ENCODE data around the gene SPINK1.
"Not testable (repeated sequence)": the region's sequence is repeated elsewhere in the genome, so short reads cannot be mapped to it uniquely, and the experiment has no call there.

The SPINK1 gene

GRCh38 chr5:147836439-147836838 is 5.0 kb upstream of the SPINK1 start:
- H3K4me1 Mint-ChIP-seq (ENCODE audit: low read depth), result no peaks in the 10 kb centered on the region
- peaks cover 9% of the 10 kb centered on the region for H3K27me3 Mint-ChIP-seq (ENCODE audit: low read depth)
- H3K4me3 Mint-ChIP-seq, result no peak overlapping the region
- no peaks in the 10 kb centered on the region for H3K36me3 Mint-ChIP-seq (ENCODE audit: low read depth)
- H3K27ac Mint-ChIP-seq, result no peak overlapping the region
- H3K9me3 Mint-ChIP-seq, result no peaks in the 10 kb centered on the region

- H3K27ac Mint-ChIP-seq, result no peak overlapping the region
- no peaks in the 10 kb centered on the region for H3K9me3 Mint-ChIP-seq
- H3K4me1 Mint-ChIP-seq (ENCODE audit: low read depth), result no peaks in the 10 kb centered on the region
- H3K4me3 Mint-ChIP-seq, result no peak overlapping the region
- H3K36me3 Mint-ChIP-seq (ENCODE audit: low read depth), result no peaks in the 10 kb centered on the region
- peaks cover 9% of the 10 kb centered on the region for H3K27me3 Mint-ChIP-seq (ENCODE audit: low read depth)
These were observed 3.9 kb upstream of the SPINK1 start for GRCh38 chr5:147835386-147835798.

- Mint-ChIP-seq H3K4me3 (no peak overlapping the region), H3K4me1 (ENCODE audit: low read depth) (no peaks in the 10 kb centered on the region), H3K27ac (no peak overlapping the region), H3K36me3 (ENCODE audit: low read depth) (no peaks in the 10 kb centered on the region), H3K27me3 (ENCODE audit: low read depth) (peaks cover 18% of the 10 kb centered on the region), H3K9me3 (no peaks in the 10 kb centered on the region)
These were observed 1.1 kb upstream of the SPINK1 start for GRCh38 chr5:147832541-147832940.

- Mint-ChIP-seq H3K36me3 (ENCODE audit: low read depth) (no peaks in the 10 kb centered on the region), H3K27ac (no peak overlapping the region), H3K4me3 (no peak overlapping the region), H3K9me3 (no peaks in the 10 kb centered on the region), H3K4me1 (ENCODE audit: low read depth) (no peaks in the 10 kb centered on the region), H3K27me3 (ENCODE audit: low read depth) (peaks cover 18% of the 10 kb centered on the region)
These were observed 1.4 kb downstream of the SPINK1 start for GRCh38 chr5:147830035-147830434.

- H3K36me3 Mint-ChIP-seq (ENCODE audit: low read depth); H3K4me1 Mint-ChIP-seq (ENCODE audit: low read depth); H3K4me3 Mint-ChIP-seq; H3K9me3 Mint-ChIP-seq; H3K27ac Mint-ChIP-seq: not testable (repeated sequence)
- H3K27me3 Mint-ChIP-seq (ENCODE audit: low read depth), result peaks cover 13% of the 10 kb centered on the region
These were observed 4.5 kb downstream of the SPINK1 start for GRCh38 chr5:147827017-147827416.

- no peak overlapping the region for H3K4me3 Mint-ChIP-seq
- no peak overlapping the region for H3K27ac Mint-ChIP-seq
- no peaks in the 10 kb centered on the region for H3K36me3 Mint-ChIP-seq (ENCODE audit: low read depth)
- H3K27me3 Mint-ChIP-seq (ENCODE audit: low read depth), result peaks cover 13% of the 10 kb centered on the region
- H3K4me1 Mint-ChIP-seq (ENCODE audit: low read depth), result no peaks in the 10 kb centered on the region
- no peaks in the 10 kb centered on the region for H3K9me3 Mint-ChIP-seq
These were observed 5.1 kb downstream of the SPINK1 start for GRCh38 chr5:147826361-147826760.

GRCh38 chr5:147822686-147823491 is 8.6 kb downstream of the SPINK1 start:
- Mint-ChIP-seq H3K9me3 (no peaks in the 10 kb centered on the region), H3K27me3 (ENCODE audit: low read depth) (peaks cover 14% of the 10 kb centered on the region), H3K4me1 (ENCODE audit: low read depth) (no peaks in the 10 kb centered on the region), H3K27ac (no peak overlapping the region), H3K36me3 (ENCODE audit: low read depth) (no peaks in the 10 kb centered on the region), H3K4me3 (no peak overlapping the region)

- not testable (repeated sequence) for H3K4me3 Mint-ChIP-seq; H3K4me1 Mint-ChIP-seq (ENCODE audit: low read depth); H3K9me3 Mint-ChIP-seq; H3K27ac Mint-ChIP-seq; H3K36me3 Mint-ChIP-seq (ENCODE audit: low read depth)
- H3K27me3 Mint-ChIP-seq (ENCODE audit: low read depth), result peaks cover 17% of the 10 kb centered on the region
These were observed 9.2 kb downstream of the SPINK1 start for GRCh38 chr5:147822222-147822621.

- no peaks in the 10 kb centered on the region for H3K4me1 Mint-ChIP-seq (ENCODE audit: low read depth)
- no peaks in the 10 kb centered on the region for H3K36me3 Mint-ChIP-seq (ENCODE audit: low read depth)
- H3K4me3 Mint-ChIP-seq, result no peak overlapping the region
- peaks cover 20% of the 10 kb centered on the region for H3K27me3 Mint-ChIP-seq (ENCODE audit: low read depth)
- no peaks in the 10 kb centered on the region for H3K9me3 Mint-ChIP-seq
- H3K27ac Mint-ChIP-seq, result no peak overlapping the region
These were observed 9.7 kb downstream of the SPINK1 start for GRCh38 chr5:147821766-147822165.

- no peaks in the 10 kb centered on the region for H3K4me1 Mint-ChIP-seq (ENCODE audit: low read depth)
- H3K9me3 Mint-ChIP-seq, result no peaks in the 10 kb centered on the region
- peaks cover 20% of the 10 kb centered on the region for H3K27me3 Mint-ChIP-seq (ENCODE audit: low read depth)
- no peaks in the 10 kb centered on the region for H3K36me3 Mint-ChIP-seq (ENCODE audit: low read depth)
- no peak overlapping the region for H3K4me3 Mint-ChIP-seq
- no peak overlapping the region for H3K27ac Mint-ChIP-seq
These were observed 12.2 kb downstream of the SPINK1 start for GRCh38 chr5:147819261-147819770.

- Mint-ChIP-seq H3K4me1 (ENCODE audit: low read depth) (no peaks in the 10 kb centered on the region), H3K4me3 (no peak overlapping the region), H3K27ac (no peak overlapping the region), H3K9me3 (no peaks in the 10 kb centered on the region), H3K27me3 (ENCODE audit: low read depth) (peaks cover 20% of the 10 kb centered on the region), H3K36me3 (ENCODE audit: low read depth) (no peaks in the 10 kb centered on the region)
These were observed 13.2 kb downstream of the SPINK1 start for GRCh38 chr5:147818290-147818689.

GRCh38 chr5:147813696-147814095 is 17.8 kb downstream of the SPINK1 start:
- H3K27ac Mint-ChIP-seq, result no peak overlapping the region
- H3K4me3 Mint-ChIP-seq, result no peak overlapping the region
- H3K36me3 Mint-ChIP-seq (ENCODE audit: low read depth), result no peaks in the 10 kb centered on the region
- peaks cover 17% of the 10 kb centered on the region for H3K27me3 Mint-ChIP-seq (ENCODE audit: low read depth)
- H3K4me1 Mint-ChIP-seq (ENCODE audit: low read depth), result no peaks in the 10 kb centered on the region
- no peaks in the 10 kb centered on the region for H3K9me3 Mint-ChIP-seq

- Mint-ChIP-seq H3K27me3 (ENCODE audit: low read depth) (peaks cover 6% of the 10 kb centered on the region), H3K36me3 (ENCODE audit: low read depth) (no peaks in the 10 kb centered on the region), H3K27ac (no peak overlapping the region), H3K4me1 (ENCODE audit: low read depth) (no peaks in the 10 kb centered on the region), H3K4me3 (no peak overlapping the region), H3K9me3 (no peaks in the 10 kb centered on the region)
These were observed 21.4 kb downstream of the SPINK1 start for GRCh38 chr5:147809830-147810666.

GRCh38 chr5:147805030-147805454 is 26.4 kb downstream of the SPINK1 start:
- no peaks in the 10 kb centered on the region for H3K9me3 Mint-ChIP-seq
- H3K36me3 Mint-ChIP-seq (ENCODE audit: low read depth), result no peaks in the 10 kb centered on the region
- H3K4me1 Mint-ChIP-seq (ENCODE audit: low read depth), result peaks cover 2% of the 10 kb centered on the region
- no peak overlapping the region for H3K4me3 Mint-ChIP-seq
- H3K27ac Mint-ChIP-seq, result no peak overlapping the region
- peaks cover 6% of the 10 kb centered on the region for H3K27me3 Mint-ChIP-seq (ENCODE audit: low read depth)

- Mint-ChIP-seq H3K9me3 (no peaks in the 10 kb centered on the region), H3K4me3 (no peak overlapping the region), H3K27me3 (ENCODE audit: low read depth) (peaks cover 9% of the 10 kb centered on the region), H3K4me1 (ENCODE audit: low read depth) (peaks cover 2% of the 10 kb centered on the region), H3K36me3 (ENCODE audit: low read depth) (no peaks in the 10 kb centered on the region), H3K27ac (no peak overlapping the region)
These were observed 27.1 kb downstream of the SPINK1 start for GRCh38 chr5:147804334-147804733.

All from T-helper 1 cell treated with Interleukin-12 subunit alpha and Interleukin-12 subunit beta and Interleukin-4 antibody, amounts not matched to agents 30 μg/mL and 1 μg/mL, for 36 hours (primary cell).